SW 1271 (cell line): Measurements from ENCODE around the gene CTDP1.

ENCODE experiments used
- DNase-seq, 2 experiments: peaks; one replicate each; lab custom pipeline; 2025; lab: John Stamatoyannopoulos, UW

CTDP1 gene

GRCh38 chr18:79797518-79798345 is 118.1 kb downstream of the CTDP1 start, which contains the start of gene KCNG2:
Gene KCNG2 (plus strand): TSS chr18:79797938. CDS start chr18:79863668, 65,730 bp downstream.
- DNase-seq: no peak

- no peak for DNase-seq
These were observed 118.9 kb downstream of the CTDP1 start for GRCh38 chr18:79798346-79798998.

GRCh38 chr18:79798999-79799370 is 119.4 kb downstream of the CTDP1 start:
- no peak for DNase-seq

DNA sequence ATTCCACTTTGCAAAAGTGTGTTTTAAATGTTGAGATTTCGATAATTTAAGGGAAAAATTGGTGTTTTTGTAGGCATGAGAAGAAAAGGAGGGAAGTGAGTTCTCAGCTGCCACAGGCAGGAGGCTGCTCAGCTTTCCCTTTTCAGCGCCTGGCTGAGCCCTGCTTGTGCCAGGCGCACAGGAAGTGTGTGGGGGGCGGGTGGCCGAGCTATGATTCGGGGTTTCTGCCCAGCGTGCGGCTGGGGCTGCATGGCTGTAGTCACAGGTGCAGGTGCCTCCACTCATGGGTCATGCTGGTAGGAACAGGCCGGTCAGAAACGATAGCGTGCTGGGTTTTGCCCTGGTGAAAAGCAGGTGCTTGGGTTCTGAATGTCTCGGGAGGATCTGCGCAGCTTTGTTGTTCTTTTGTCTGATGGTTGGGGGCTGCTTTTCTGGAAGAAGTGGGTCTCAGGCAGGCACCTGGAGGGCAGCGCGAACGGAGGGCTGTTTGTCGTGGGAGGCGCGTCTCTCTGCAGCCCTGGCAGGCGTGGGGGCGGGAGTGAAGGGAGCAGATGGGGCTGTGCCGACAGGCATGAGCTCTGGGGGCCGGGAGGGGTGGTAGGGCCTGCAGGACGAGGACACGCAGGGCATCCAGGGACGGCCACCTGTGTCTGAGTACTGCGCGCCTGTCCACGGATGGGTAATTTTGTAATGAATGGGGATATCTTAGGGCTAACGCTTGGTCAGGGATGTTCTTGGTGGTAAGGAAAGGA is 120.2 kb downstream of the CTDP1 start:
- DNase-seq: no peak

DNA sequence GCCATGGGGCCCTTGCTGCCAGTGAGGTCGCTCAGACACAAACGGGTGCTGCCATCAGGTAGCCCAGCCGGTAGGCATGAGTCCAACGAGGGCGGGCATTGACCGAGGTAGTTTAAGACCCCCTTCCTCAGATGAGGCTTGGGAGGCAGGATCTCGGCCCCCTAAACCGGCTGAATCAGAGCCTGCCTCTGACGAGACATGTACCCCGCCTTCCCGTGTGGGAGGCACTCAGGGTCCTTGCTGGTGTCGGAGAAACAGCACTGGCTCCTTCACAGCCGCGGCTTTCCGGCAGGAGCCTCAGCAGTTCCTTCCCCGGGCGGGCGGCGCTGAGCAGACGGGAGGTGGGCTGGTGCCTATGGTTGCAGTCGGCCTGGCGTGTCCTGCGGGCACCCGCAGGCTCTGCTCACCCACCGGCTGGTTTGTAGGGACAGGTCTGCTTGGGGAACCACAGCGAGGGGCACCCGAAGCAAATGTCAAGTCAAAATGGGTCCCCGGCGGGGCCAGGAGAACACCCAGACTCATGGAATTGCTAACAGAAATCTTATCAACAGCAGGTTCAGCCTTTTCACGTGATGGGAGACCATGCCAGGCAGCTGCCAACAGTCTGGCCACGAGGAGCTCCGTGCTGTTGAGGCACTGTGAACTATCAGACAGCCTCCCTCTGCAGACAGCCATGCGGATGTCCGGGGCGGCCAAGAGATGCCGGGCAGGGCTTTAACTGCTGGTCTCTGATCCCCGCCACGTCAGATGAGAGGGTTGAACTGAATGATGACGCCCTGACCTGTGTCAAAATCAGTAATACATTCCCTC is 121.0 kb downstream of the CTDP1 start:
- DNase-seq: no peak

DNA sequence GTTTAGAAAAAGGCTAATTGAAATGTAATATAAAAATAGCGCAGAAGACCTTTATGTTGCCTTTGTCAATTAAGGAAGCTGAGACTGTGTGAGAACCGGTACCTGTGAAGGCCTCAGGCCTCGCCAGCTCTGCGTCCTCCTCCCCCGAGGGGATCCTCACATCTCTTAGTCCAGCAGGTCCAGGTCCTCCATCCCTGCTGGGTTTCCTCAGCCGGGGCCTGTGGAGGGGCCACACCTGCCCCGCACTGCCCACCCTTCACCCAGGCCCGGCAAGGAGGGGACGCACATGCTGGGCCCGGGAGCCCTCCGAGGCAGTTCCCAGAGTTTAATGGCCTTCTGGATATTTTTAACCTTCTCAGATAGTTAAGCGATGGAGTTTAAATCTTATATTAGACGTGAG is 121.6 kb downstream of the CTDP1 start:
- no peak for DNase-seq

GRCh38 chr18:79801641-79802040 is 122.0 kb downstream of the CTDP1 start:
- no peak for DNase-seq

- DNase-seq: no peak
These were observed 122.7 kb downstream of the CTDP1 start for GRCh38 chr18:79802298-79802697.

- no peak for DNase-seq
These were observed 124.0 kb downstream of the CTDP1 start for GRCh38 chr18:79803611-79804051.
